ENCODE measurements around the gene PPP1R9A. TPM values are rescaled to one million over a fixed set of nuclear protein-coding genes. Genes with fewer than 3 reads are reported as not detected.

PPP1R9A gene
- polyA plus RNA-seq, 1 donor (not counting 4 experiments of a cell fraction or from before 2014, with no cell fraction given): 0.01 TPM

DNA sequence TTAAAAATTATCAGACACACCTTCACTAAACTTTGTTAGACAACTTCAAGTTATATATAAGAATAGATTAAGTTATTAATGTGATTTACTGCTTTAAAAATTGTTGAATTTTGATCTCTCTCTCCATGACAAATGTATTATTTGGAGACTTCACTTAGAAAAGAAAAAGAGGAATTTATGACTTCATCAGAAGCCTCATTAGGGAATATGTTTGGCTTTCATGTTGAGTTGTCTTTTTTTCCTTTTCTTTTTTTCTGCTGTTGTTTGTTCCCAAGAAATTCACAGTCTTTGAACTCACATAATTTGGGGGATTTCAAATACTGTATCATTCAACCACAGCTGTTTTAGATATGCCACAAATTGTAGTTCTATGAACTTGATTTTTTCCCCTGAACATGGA is 149.5 kb downstream of the PPP1R9A start:
- Histone ChIP-seq H3K79me2 (ENCODE audit: control insufficient read depth, insufficient read depth, low read length) (no peaks in the 10 kb centered on the region), H3K27ac (ENCODE audit: control insufficient read depth, insufficient read depth, low read length) (no peak overlapping the region), H3K9ac (ENCODE audit: control insufficient read depth, extremely low read depth, insufficient read depth, low read length) (no peak overlapping the region), H2AFZ (ENCODE audit: control insufficient read depth, low read length) (no peak overlapping the region), H3K4me2 (ENCODE audit: control insufficient read depth, extremely low read depth, insufficient read depth, low read depth, low read length) (no peak overlapping the region), H3K9me3 (ENCODE audit: control insufficient read depth, low read depth, low read length) (no peaks in the 10 kb centered on the region), H3K9me1 (ENCODE audit: control insufficient read depth, extremely low read depth, insufficient read depth, low read length) (no peaks in the 10 kb centered on the region), H4K20me1 (ENCODE audit: control insufficient read depth, extremely low read depth, insufficient read depth, low read length) (no peaks in the 10 kb centered on the region), H3K4me1 (ENCODE audit: control insufficient read depth, extremely low read depth, insufficient read depth, low read length) (no peaks in the 10 kb centered on the region), H3K27me3 (ENCODE audit: control insufficient read depth, extremely low read depth, insufficient read depth, low read length) (no peaks in the 10 kb centered on the region), H3K36me3 (ENCODE audit: control insufficient read depth in 2 of 2, extremely low read depth in 1 of 2, insufficient read depth in 2 of 2, low read length in 2 of 2) (no peaks in the 10 kb centered on the region), H3K4me3 (ENCODE audit: control insufficient read depth in 2 of 3, extremely low read depth in 1 of 3, insufficient read depth in 2 of 3, low read depth in 1 of 3, low read length in 3 of 3) (no peak overlapping the region)
- TF ChIP-seq, protein P1, sequence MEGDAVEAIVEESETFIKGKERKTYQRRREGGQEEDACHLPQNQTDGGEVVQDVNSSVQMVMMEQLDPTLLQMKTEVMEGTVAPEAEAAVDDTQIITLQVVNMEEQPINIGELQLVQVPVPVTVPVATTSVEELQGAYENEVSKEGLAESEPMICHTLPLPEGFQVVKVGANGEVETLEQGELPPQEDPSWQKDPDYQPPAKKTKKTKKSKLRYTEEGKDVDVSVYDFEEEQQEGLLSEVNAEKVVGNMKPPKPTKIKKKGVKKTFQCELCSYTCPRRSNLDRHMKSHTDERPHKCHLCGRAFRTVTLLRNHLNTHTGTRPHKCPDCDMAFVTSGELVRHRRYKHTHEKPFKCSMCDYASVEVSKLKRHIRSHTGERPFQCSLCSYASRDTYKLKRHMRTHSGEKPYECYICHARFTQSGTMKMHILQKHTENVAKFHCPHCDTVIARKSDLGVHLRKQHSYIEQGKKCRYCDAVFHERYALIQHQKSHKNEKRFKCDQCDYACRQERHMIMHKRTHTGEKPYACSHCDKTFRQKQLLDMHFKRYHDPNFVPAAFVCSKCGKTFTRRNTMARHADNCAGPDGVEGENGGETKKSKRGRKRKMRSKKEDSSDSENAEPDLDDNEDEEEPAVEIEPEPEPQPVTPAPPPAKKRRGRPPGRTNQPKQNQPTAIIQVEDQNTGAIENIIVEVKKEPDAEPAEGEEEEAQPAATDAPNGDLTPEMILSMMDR (optimal IDR thresholded peaks at IDR 0.05 in 1 of 3, IDR thresholded peaks at IDR 0.05 in 1 of 3, conservative IDR thresholded peaks at IDR 0.05 in 1 of 3; ENCODE audit: extremely low read depth in 1 of 3, insufficient read depth in 2 of 3, low read length in 3 of 3): no peak
- no peak for TF ChIP-seq EZH2 (IDR thresholded peaks at IDR 0.05; ENCODE audit: low read length)
- no peak for DNase-seq (ENCODE audit: low read depth, low spot score)
- no peak for FAIRE-seq
- dilution Hi-C loops (cut with MboI; ENCODE audit: extremely low pct_ligation_motif_present, low sequenced_read_pairs): no loop called here

DNA sequence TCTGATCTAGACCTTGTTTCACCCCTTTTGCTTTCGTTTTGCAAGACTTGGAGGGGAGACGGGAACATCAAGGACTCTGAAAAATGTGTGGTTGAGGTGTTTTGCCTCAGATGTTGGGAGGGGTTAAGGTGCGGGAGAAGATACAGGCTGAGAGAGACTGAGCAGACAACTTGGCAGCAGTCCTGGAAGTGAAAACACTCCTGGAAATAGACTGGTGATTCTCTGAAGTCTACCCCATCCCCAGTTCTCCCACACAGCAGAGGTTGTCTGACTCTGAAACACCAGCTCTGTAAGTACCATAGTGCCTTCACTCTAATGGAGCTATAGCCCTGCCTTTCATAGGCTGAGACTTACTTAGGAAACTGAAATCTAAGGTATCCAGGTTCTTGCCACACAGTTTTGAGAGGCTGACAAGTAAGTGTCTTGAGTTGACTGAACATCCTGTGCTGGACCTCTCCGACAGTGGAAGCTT is 152.5 kb downstream of the PPP1R9A start:
- FAIRE-seq: no peak
- TF ChIP-seq, protein P1 (optimal IDR thresholded peaks at IDR 0.05 in 1 of 3, IDR thresholded peaks at IDR 0.05 in 1 of 3, conservative IDR thresholded peaks at IDR 0.05 in 1 of 3; ENCODE audit: extremely low read depth in 1 of 3, insufficient read depth in 2 of 3, low read length in 3 of 3): no peak
- no peak for TF ChIP-seq EZH2 (IDR thresholded peaks at IDR 0.05; ENCODE audit: low read length)
- Histone ChIP-seq H3K9ac (ENCODE audit: control insufficient read depth, extremely low read depth, insufficient read depth, low read length) (no peak overlapping the region), H4K20me1 (ENCODE audit: control insufficient read depth, extremely low read depth, insufficient read depth, low read length) (no peaks in the 10 kb centered on the region), H3K79me2 (ENCODE audit: control insufficient read depth, insufficient read depth, low read length) (no peaks in the 10 kb centered on the region), H3K4me3 (ENCODE audit: control insufficient read depth in 2 of 3, extremely low read depth in 1 of 3, insufficient read depth in 2 of 3, low read depth in 1 of 3, low read length in 3 of 3) (no peak overlapping the region), H3K9me3 (ENCODE audit: control insufficient read depth, low read depth, low read length) (no peaks in the 10 kb centered on the region), H2AFZ (ENCODE audit: control insufficient read depth, low read length) (no peak overlapping the region), H3K9me1 (ENCODE audit: control insufficient read depth, extremely low read depth, insufficient read depth, low read length) (no peaks in the 10 kb centered on the region), H3K27ac (ENCODE audit: control insufficient read depth, insufficient read depth, low read length) (no peak overlapping the region), H3K36me3 (ENCODE audit: control insufficient read depth in 2 of 2, extremely low read depth in 1 of 2, insufficient read depth in 2 of 2, low read length in 2 of 2) (no peaks in the 10 kb centered on the region), H3K27me3 (ENCODE audit: control insufficient read depth, extremely low read depth, insufficient read depth, low read length) (no peaks in the 10 kb centered on the region), H3K4me2 (ENCODE audit: control insufficient read depth, extremely low read depth, insufficient read depth, low read depth, low read length) (no peak overlapping the region), H3K4me1 (ENCODE audit: control insufficient read depth, extremely low read depth, insufficient read depth, low read length) (no peaks in the 10 kb centered on the region)
- DNase-seq (ENCODE audit: low read depth, low spot score): no peak
- dilution Hi-C loops (cut with MboI; ENCODE audit: extremely low pct_ligation_motif_present, low sequenced_read_pairs): no loop called here

Measured in keratinocyte (primary cell).